C4-2B (cell line): ENCODE measurements around the gene CASQ2.

Experiments used
- H3K27ac ChIP-seq: fragments of 450-650 bp; 2 replicates; pipeline ENCODE4 v1.5.1; 2017
- CTCF ChIP-seq: fragments of 450-650 bp; conservative IDR thresholded peaks from 2 replicates; pipeline ENCODE4 v1.5.1; 2017; ENCODE audit warnings: mild to moderate bottlenecking
- ZFX ChIP-seq: fragments of 450-650 bp; IDR thresholded peaks from 2 replicates; pipeline ENCODE4 v1.6.1; 2017

CASQ2 gene

GRCh38 chr1:115718011-115718754 lies 50.3 kb downstream of the CASQ2 start:
- TF ChIP-seq CTCF (0 out of 2 replicates have a peak, but pooled peaks have one; percentile 1), ZFX (no peak)

GRCh38 chr1:115717541-115717940 lies 51.0 kb downstream of the CASQ2 start:
- no peak overlapping the region for H3K27ac ChIP-seq
- TF ChIP-seq CTCF (peak; percentile 55), ZFX (no peak)

More at GRCh38 chr1:115718011-115718754, 50.3 kb downstream of the CASQ2 start:
- no peak overlapping the region for H3K27ac ChIP-seq

DNA sequence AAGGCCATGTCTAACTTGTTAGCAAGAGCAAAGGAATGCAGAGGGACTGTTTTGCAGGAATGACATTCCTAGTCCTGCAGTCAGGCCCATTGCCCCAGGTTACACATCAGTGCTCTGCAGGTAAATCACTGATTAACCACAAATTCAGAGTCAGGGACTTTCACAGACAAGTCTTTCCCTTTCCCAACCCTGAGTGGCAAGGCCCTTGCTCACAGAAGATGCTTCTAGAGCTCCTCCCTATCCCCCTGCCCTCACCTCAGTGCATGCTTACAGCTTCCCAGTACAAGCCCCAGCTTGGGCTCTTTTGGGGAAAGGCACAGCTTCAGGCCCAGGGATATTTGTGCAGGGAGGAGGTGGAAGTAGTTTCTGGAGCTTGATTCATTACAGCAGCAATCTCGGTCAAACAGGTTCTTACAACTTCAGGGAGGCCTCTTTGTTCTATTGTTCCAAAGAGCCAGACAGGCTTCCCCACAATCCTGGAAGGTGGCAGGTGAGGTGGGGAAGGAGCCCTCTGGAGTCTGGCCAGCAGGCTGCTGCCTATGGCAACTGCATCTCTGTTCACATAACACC lies 53.9 kb downstream of the CASQ2 start:
- peak overlapping the region; percentile 44 for H3K27ac ChIP-seq
- TF ChIP-seq CTCF = no peak
- TF ChIP-seq ZFX = no peak

GRCh38 chr1:115713906-115714305 lies 54.6 kb downstream of the CASQ2 start:
- TF ChIP-seq CTCF (no peak), ZFX (no peak)

DNA sequence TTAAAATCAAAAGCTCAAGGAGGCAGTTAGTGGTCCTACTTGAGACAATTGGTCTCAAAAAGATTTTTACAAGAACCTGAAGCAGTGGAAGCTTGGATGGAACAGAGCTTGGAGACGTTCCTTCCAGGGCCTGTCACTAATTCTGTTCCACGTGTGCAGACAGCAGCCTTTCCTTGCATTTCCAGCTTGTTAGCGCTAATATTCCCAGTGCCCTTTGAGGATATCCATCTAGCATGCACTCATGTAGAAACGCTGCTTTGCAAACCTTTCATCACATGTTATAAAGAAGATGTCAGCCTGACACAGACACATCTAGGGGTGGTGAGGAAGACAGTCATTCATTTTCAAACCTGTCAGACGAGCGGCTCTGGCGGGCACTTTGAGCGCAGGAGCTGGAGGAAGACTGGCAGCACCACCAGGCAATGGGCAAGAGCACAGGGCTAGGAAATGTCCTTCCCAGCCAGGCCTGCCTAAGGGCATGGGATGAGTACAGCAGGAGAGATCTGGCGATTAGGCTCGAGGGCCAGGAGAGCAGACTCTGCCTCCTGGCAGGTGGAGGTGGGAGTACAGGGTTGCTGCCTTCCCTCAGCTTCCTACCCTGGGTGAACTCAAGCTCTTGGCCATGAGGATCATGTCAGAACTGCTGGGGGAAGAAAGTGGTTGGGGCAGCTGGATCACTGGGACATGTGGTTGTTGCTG lies 55.5 kb downstream of the CASQ2 start:
- TF ChIP-seq CTCF (no peak), ZFX (no peak)
- no peak overlapping the region; the same call in 1 of the 2 replicates for H3K27ac ChIP-seq

More at GRCh38 chr1:115713906-115714305, 54.6 kb downstream of the CASQ2 start:
- H3K27ac ChIP-seq = no peak overlapping the region; the same call in 1 of the 2 replicates

DNA sequence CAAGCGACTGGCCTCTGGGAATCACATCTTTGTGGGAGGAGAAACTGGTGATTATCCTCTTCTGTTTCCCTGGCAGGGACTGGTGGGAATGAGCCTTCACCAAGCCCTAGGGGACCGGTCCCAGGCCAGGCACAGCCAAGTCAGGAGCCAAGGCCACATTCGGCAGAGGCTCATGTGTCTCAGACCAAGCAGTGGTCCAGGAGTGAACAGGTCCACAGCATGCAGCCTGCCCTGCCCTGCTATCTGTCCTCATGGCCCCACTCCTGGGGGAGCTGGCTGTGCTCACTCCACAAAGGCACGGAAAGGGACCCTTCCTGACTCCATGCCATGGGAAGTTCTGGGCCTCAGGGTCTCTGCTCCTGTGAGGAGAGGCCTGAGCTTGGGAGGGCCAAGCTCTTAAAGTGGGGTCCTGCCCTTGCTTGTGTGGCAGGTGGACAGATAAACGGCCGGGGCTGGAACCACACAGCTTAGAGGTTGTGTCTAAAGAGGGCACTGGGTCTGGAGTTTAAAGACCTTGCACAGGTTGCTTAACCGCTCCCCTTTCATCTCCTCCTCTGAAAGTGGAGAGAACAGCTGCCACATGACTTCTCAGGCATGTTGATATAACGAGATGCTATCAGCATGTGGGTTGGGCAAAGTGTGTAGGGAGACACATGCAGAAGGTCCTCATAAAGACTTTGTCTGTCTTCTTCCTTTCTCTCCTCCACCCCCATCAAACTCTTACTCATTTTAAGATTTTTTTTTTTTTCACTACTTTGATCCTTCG lies 57.5 kb downstream of the CASQ2 start:
- H3K27ac ChIP-seq = no peak overlapping the region; the same call in 1 of the 2 replicates
- TF ChIP-seq ZFX (no peak), CTCF (no peak)
